H1 (cell line): Measurements from ENCODE around the gene OBSCN.

ENCODE experiments used
- POLR2A ChIP-seq, 2 experiments: IDR thresholded peaks; 1 replicate in 1 of 2; 2 replicates in 1 of 2; pipeline ENCODE4 v1.6.1; 2011; ENCODE audit warnings: low read depth in 2 of 2, low read length in 2 of 2, mild to moderate bottlenecking in 2 of 2; ENCODE audit errors: control extremely low read depth in 1 of 2
- SRF ChIP-seq: IDR thresholded peaks from 2 replicates; pipeline ENCODE4 v1.6.1; 2011; ENCODE audit warnings: mild to moderate bottlenecking, low read depth, low read length, moderate library complexity
- TF ChIP-seq, protein P1 (sequence below), 3 experiments: IDR thresholded peaks; 1 replicate in 2 of 3; 2 replicates in 1 of 3; pipeline versions ENCODE4 v1.5.1 to v1.6.1; 2011; ENCODE audit warnings: low read length in 3 of 3, mild to moderate bottlenecking in 3 of 3, inconsistent platforms in 2 of 3, low read depth in 1 of 3, moderate library complexity in 1 of 3; ENCODE audit not compliant: insufficient read depth in 1 of 3; ENCODE audit errors: control extremely low read depth in 1 of 3
- TF ChIP-seq, protein P2 (sequence below): IDR thresholded peaks from 2 replicates; pipeline ENCODE4 v1.6.1; 2012; ENCODE audit warnings: low read length, inconsistent platforms

DNA sequence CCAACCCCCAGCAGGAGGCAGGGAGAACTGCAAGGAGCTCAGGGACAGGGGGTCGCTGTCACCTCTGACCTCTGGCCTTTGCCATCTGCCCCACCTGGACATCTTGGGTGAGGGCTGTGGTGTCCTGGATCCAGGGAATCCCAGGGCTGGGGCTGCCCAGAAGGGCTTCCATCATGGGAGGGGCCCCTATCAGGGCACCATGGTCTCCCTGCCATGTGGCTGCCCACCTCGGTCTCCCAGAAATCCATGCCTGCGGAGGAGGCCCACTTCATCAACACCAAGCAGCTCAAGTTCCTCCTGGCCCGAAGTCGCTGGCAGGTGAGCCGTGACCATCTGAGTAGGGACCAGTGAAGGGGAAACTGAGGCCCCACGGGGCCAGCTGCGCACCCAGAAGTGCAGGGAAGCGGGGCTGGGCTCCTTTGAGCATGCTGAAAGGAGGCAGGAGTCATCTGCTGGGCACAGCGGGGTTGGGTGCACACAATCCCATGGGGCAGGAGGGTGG, 162.6 kb downstream of the OBSCN start:
- no peak for TF ChIP-seq POLR2A (IDR thresholded peaks at IDR 0.05; ENCODE audit: control extremely low read depth in 1 of 2, low read depth in 2 of 2, low read length in 2 of 2)
- TF ChIP-seq, protein P1, sequence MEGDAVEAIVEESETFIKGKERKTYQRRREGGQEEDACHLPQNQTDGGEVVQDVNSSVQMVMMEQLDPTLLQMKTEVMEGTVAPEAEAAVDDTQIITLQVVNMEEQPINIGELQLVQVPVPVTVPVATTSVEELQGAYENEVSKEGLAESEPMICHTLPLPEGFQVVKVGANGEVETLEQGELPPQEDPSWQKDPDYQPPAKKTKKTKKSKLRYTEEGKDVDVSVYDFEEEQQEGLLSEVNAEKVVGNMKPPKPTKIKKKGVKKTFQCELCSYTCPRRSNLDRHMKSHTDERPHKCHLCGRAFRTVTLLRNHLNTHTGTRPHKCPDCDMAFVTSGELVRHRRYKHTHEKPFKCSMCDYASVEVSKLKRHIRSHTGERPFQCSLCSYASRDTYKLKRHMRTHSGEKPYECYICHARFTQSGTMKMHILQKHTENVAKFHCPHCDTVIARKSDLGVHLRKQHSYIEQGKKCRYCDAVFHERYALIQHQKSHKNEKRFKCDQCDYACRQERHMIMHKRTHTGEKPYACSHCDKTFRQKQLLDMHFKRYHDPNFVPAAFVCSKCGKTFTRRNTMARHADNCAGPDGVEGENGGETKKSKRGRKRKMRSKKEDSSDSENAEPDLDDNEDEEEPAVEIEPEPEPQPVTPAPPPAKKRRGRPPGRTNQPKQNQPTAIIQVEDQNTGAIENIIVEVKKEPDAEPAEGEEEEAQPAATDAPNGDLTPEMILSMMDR (IDR thresholded peaks at IDR 0.05; ENCODE audit: control extremely low read depth in 1 of 3, insufficient read depth in 1 of 3, low read depth in 1 of 3, low read length in 3 of 3) = no peak
- TF ChIP-seq SRF = no peak
- TF ChIP-seq, protein P2, sequence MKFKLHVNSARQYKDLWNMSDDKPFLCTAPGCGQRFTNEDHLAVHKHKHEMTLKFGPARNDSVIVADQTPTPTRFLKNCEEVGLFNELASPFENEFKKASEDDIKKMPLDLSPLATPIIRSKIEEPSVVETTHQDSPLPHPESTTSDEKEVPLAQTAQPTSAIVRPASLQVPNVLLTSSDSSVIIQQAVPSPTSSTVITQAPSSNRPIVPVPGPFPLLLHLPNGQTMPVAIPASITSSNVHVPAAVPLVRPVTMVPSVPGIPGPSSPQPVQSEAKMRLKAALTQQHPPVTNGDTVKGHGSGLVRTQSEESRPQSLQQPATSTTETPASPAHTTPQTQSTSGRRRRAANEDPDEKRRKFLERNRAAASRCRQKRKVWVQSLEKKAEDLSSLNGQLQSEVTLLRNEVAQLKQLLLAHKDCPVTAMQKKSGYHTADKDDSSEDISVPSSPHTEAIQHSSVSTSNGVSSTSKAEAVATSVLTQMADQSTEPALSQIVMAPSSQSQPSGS = no peak
